Nephron progenitor cell (in vitro differentiated cells): ENCODE data around the gene PPM1D.

Source experiments
- DNase-seq: peaks from one replicate; pipeline ENCODE4 v3.0.0; 2021
- H3K27ac Mint-ChIP-seq: 2 replicates; pipeline ENCODE4 v1.8.0; 2021; ENCODE audit warnings: mild to moderate bottlenecking, moderate library complexity, mixed read lengths
- H3K27me3 Mint-ChIP-seq: 2 replicates; pipeline ENCODE4 v1.8.0; 2021; ENCODE audit warnings: mild to moderate bottlenecking, low read depth, mixed read lengths; ENCODE audit not compliant: poor library complexity
- H3K36me3 Mint-ChIP-seq: 2 replicates; pipeline ENCODE4 v1.8.0; 2021; ENCODE audit warnings: low read depth, mixed read lengths
- H3K4me1 Mint-ChIP-seq: 2 replicates; pipeline ENCODE4 v1.8.0; 2021; ENCODE audit warnings: mixed read lengths
- H3K4me3 Mint-ChIP-seq: 2 replicates; pipeline ENCODE4 v1.8.0; 2021; ENCODE audit warnings: mild to moderate bottlenecking, moderate library complexity, mixed read lengths
- H3K9me3 Mint-ChIP-seq: 2 replicates; pipeline ENCODE4 v1.8.0; 2021; ENCODE audit warnings: mild to moderate bottlenecking, moderate library complexity, mixed read lengths
- TF ChIP-seq, protein P1 (sequence below): fragments of 200-600 bp; sonication (generic); IDR thresholded peaks from 2 replicates; pipeline ENCODE4 v1.5.0; 2021; ENCODE audit warnings: antibody characterized with exemption

Gene PPM1D

DNA sequence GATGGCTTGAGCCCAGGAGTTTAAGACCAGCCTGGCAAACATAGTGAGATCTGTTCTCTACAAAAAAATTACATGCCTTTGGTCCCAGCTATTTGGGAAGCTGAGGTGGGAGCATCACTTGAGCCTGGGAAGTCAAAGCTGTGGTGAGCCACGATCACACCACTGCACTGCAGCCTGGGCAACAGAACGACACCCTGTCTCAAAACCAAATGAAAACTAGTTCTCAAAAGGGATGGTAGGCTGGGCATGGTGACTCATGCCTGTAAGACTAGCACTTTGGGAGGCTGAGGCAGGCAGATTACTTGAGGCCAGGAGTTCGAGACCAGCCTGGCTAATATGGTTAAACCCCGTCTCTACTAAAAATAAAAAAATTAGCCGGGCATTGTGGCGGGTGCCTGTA is 31.1 kb downstream of the PPM1D start:
- H3K4me3 Mint-ChIP-seq: no peak overlapping the region
- no peaks in the 10 kb centered on the region for H3K27me3 Mint-ChIP-seq
- no peak overlapping the region for H3K27ac Mint-ChIP-seq
- peaks cover 55% of the 10 kb centered on the region for H3K36me3 Mint-ChIP-seq
- no peaks in the 10 kb centered on the region for H3K9me3 Mint-ChIP-seq
- TF ChIP-seq, protein P1, sequence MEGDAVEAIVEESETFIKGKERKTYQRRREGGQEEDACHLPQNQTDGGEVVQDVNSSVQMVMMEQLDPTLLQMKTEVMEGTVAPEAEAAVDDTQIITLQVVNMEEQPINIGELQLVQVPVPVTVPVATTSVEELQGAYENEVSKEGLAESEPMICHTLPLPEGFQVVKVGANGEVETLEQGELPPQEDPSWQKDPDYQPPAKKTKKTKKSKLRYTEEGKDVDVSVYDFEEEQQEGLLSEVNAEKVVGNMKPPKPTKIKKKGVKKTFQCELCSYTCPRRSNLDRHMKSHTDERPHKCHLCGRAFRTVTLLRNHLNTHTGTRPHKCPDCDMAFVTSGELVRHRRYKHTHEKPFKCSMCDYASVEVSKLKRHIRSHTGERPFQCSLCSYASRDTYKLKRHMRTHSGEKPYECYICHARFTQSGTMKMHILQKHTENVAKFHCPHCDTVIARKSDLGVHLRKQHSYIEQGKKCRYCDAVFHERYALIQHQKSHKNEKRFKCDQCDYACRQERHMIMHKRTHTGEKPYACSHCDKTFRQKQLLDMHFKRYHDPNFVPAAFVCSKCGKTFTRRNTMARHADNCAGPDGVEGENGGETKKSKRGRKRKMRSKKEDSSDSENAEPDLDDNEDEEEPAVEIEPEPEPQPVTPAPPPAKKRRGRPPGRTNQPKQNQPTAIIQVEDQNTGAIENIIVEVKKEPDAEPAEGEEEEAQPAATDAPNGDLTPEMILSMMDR: no peak
- H3K4me1 Mint-ChIP-seq: no peaks in the 10 kb centered on the region
- no peak for DNase-seq

DNA sequence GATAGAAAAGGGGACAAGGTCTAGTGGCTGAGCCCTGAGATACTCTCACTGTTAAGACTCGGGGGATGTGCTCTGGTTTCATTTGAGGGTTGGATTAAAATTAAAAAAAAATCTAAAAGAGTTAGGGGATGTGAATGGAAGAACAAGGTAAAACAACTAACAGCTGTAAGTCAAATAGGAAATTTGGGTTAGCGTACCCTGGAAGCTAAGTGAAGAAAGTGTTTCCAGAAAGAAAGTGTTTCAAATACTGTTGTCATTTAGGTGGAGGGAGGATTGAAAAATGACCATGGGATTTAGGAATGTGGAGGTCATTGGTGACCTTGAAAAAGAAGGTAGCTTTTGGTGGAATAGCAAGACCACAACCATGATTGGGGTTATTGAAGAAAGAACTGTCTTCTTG is 37.7 kb downstream of the PPM1D start:
- Mint-ChIP-seq H3K27me3 (no peaks in the 10 kb centered on the region), H3K9me3 (no peaks in the 10 kb centered on the region), H3K36me3 (peaks cover 47% of the 10 kb centered on the region), H3K27ac (peak overlapping the region; percentile 3), H3K4me1 (peaks cover 6% of the 10 kb centered on the region), H3K4me3 (no peak overlapping the region)
- no peak for DNase-seq
- TF ChIP-seq, protein P1: no peak

- H3K9me3 Mint-ChIP-seq: no peaks in the 10 kb centered on the region
- peaks cover 6% of the 10 kb centered on the region for H3K4me1 Mint-ChIP-seq
- no peak overlapping the region for H3K4me3 Mint-ChIP-seq
- no peaks in the 10 kb centered on the region for H3K27me3 Mint-ChIP-seq
- TF ChIP-seq, protein P1: no peak
- no peak for DNase-seq
- no peak overlapping the region for H3K27ac Mint-ChIP-seq
- H3K36me3 Mint-ChIP-seq: peaks cover 40% of the 10 kb centered on the region
Observed at GRCh38 chr17:60639019-60639330, 39.0 kb downstream of the PPM1D start.

DNA sequence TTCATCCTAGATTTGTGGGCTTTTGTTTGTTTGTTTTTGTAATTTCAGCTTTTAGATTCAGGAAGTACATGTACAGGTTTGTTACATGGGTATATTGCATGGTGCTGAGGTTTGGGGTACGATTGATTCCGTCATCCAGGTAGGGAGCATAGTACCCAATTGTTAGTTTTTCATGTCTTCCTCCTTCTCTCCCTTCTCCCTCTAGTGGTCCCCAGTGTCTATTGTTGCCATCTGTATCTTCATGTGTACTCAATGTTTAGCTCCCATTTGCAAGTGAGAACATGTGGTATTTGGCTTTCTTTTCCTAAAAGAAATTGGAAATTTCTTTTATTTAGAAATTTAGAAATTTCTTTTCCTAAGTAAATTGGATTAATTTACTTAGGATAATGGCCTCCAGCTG is 40.5 kb downstream of the PPM1D start:
- H3K4me3 Mint-ChIP-seq: no peak overlapping the region
- no peak for DNase-seq
- peaks cover 6% of the 10 kb centered on the region for H3K4me1 Mint-ChIP-seq

DNA sequence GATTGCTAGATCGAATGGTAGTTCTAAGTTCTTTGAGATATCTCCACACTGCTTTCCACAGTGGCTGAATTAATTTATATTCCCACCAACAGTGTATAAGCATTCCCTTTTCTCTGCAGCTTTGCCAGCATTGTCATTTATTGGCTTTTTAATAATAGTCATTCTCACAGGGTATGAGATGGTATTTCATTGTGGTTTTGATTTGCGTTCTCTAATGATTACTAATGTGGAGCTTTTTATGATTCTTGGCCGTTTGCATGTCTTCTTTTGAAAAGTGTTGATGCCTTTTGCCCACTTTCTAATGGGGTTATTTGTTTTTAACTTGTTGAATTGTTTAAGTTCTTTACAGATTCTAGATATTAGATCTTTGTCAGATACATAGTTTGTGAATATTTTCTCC is 41.1 kb downstream of the PPM1D start:
- H3K9me3 Mint-ChIP-seq: no peaks in the 10 kb centered on the region
- no peak overlapping the region for H3K27ac Mint-ChIP-seq
- H3K4me1 Mint-ChIP-seq: peaks cover 6% of the 10 kb centered on the region
- H3K36me3 Mint-ChIP-seq: peaks cover 24% of the 10 kb centered on the region
- DNase-seq: no peak
- TF ChIP-seq, protein P1: no peak
- H3K4me3 Mint-ChIP-seq: no peak overlapping the region
- no peaks in the 10 kb centered on the region for H3K27me3 Mint-ChIP-seq

More for the DNA sequence above, 40.5 kb downstream of the PPM1D start:
- H3K9me3 Mint-ChIP-seq: no peaks in the 10 kb centered on the region
- TF ChIP-seq, protein P1: peak; percentile 44
- H3K36me3 Mint-ChIP-seq: peaks cover 30% of the 10 kb centered on the region
- no peaks in the 10 kb centered on the region for H3K27me3 Mint-ChIP-seq
- no peak overlapping the region for H3K27ac Mint-ChIP-seq

GRCh38 chr17:60641810-60642220 is 41.8 kb downstream of the PPM1D start:
- Mint-ChIP-seq H3K4me1 (peaks cover 6% of the 10 kb centered on the region), H3K27me3 (no peaks in the 10 kb centered on the region), H3K4me3 (no peak overlapping the region), H3K36me3 (peaks cover 19% of the 10 kb centered on the region), H3K27ac (no peak overlapping the region), H3K9me3 (no peaks in the 10 kb centered on the region)
- DNase-seq: peak; percentile 53
- TF ChIP-seq, protein P1: peak; percentile 71
